K562 (cell line): Measurements from ENCODE around the gene WDR55. TPM values are rescaled to one million over a fixed set of nuclear protein-coding genes. Genes with fewer than 3 reads are reported as not detected.

Source experiments
- ATAC-seq: fragments of 200-7000 bp; cut with Tn5 transposase; 3 replicates; pipeline ENCODE4 v1.9.1; 2020; ENCODE audit warnings: moderate library complexity
- Bru-seq: library from RNA; stranded (reverse); fragments of 400-500 nt; gene quantifications from one replicate; lab custom pipeline; 2021; lab: Mats Ljungman, UMichigan
- BruChase-seq, 2 experiments: library from RNA; stranded (reverse); fragments of 400-500 nt; gene quantifications; one replicate each; lab custom pipeline; 2021; lab: Mats Ljungman, UMichigan
- BruUV-seq: library from RNA; stranded (reverse); fragments of 400-500 nt; replicated peaks from 2 replicates; lab custom pipeline; 2021; lab: Mats Ljungman, UMichigan
- CTCF ChIA-PET: fragments of 300-600 bp; formaldehyde crosslinking; extraction: SDS; loops from one replicate; lab custom pipeline; 2021; ENCODE audit warnings: low intra/inter-chr PET ratio; lab: Yijun Ruan, JAX
- POLR2A ChIA-PET: fragments of 300-600, 350-650 bp; sonication (Branson Sonifier 250); formaldehyde crosslinking; extraction: SDS; loops from one replicate; lab custom pipeline; 2021; ENCODE audit warnings: antibody characterized with exemption, inconsistent platforms; lab: Yijun Ruan, JAX
- DNase-seq, 4 experiments: peaks; one replicate each; pipeline versions ENCODE4 v3.0.0 to v3.0.0-alpha.2; 2011 to 2018; ENCODE audit warnings: low spot score in 3 of 4, mixed read lengths in 3 of 4; ENCODE audit errors: extremely low read depth in 1 of 4
- FAIRE-seq: peaks from 2 replicates; lab custom pipeline; 2011; peaks lifted over from hg19 to GRCh38; lab: Jason Lieb, UNC
- H2AFZ ChIP-seq: 2 replicates; pipeline ENCODE4 v1.6.0; 2011; ENCODE audit warnings: low read depth, low read length, control low read depth, inconsistent platforms
- H3K27ac ChIP-seq: fragments of 200-600 bp; 3 replicates; pipeline ENCODE4 v1.8.0; 2011; ENCODE audit warnings: low read depth, mild to moderate bottlenecking, control low read depth, inconsistent platforms, low read length, moderate library complexity, mixed read lengths; ENCODE audit errors: extremely low read depth
- H3K27me3 ChIP-seq, 2 experiments: fragments of 300-600 bp in 1 of 2; 2 replicates in 1 of 2; 3 replicates in 1 of 2; pipeline versions ENCODE4 v1.6.0 to v1.8.0; 2011; ENCODE audit warnings: inconsistent platforms in 2 of 2, low read length in 2 of 2, mild to moderate bottlenecking in 1 of 2, mixed read lengths in 1 of 2, moderate library complexity in 1 of 2; ENCODE audit not compliant: control insufficient read depth in 2 of 2, insufficient read depth in 2 of 2
- H3K36me3 ChIP-seq: fragments of 300-600 bp; 3 replicates; pipeline ENCODE4 v1.8.0; 2011; ENCODE audit warnings: mild to moderate bottlenecking, low read length, inconsistent platforms; ENCODE audit not compliant: control insufficient read depth, insufficient read depth
- H3K4me1 ChIP-seq, 2 experiments: fragments of 200-600 bp in 1 of 2; replicated peaks in 1 of 2; 2 replicates in 1 of 2; 3 replicates in 1 of 2; pipeline versions ENCODE4 v1.5.1 to v1.8.0; 2011; ENCODE audit warnings: inconsistent platforms in 2 of 2, low read length in 2 of 2, mild to moderate bottlenecking in 1 of 2, mixed read lengths in 1 of 2, moderate library complexity in 1 of 2; ENCODE audit not compliant: control insufficient read depth in 2 of 2, insufficient read depth in 2 of 2
- H3K4me2 ChIP-seq: 2 replicates; pipeline ENCODE4 v1.6.1; 2011; ENCODE audit warnings: low read length, control low read depth, inconsistent platforms, mixed read lengths; ENCODE audit not compliant: insufficient read depth
- H3K4me3 ChIP-seq: fragments of 200-600 bp; sonication (generic), shearing (Covaris generic); 2 replicates; pipeline ENCODE4 v1.5.1; 2016; ENCODE audit warnings: control low read depth, inconsistent platforms
- H3K79me2 ChIP-seq: fragments of 200-600 bp; 3 replicates; pipeline ENCODE4 v1.8.0; 2011; ENCODE audit warnings: low read length, inconsistent platforms; ENCODE audit not compliant: control insufficient read depth, insufficient read depth
- H3K9ac ChIP-seq, 2 experiments: 2 replicates each; pipeline versions ENCODE4 v1.6.0 to v1.6.1; 2011; ENCODE audit warnings: low read depth in 2 of 2, low read length in 2 of 2, control low read depth in 1 of 2, inconsistent platforms in 1 of 2, mild to moderate bottlenecking in 1 of 2, mixed read lengths in 1 of 2; ENCODE audit not compliant: insufficient read depth in 1 of 2
- H3K9me1 ChIP-seq: one replicate; pipeline ENCODE4 v1.6.0; 2011; ENCODE audit warnings: inconsistent platforms, mild to moderate bottlenecking, low read length, moderate library complexity; ENCODE audit not compliant: control insufficient read depth, insufficient read depth
- H3K9me3 ChIP-seq: replicated peaks from 2 replicates; pipeline ENCODE4 v1.5.1; 2011; ENCODE audit warnings: low read depth, low read length, inconsistent platforms; ENCODE audit not compliant: control insufficient read depth, insufficient read depth
- H4K20me1 ChIP-seq: replicated peaks from 2 replicates; pipeline ENCODE4 v1.6.1; 2011; ENCODE audit warnings: low read length, inconsistent platforms, mixed read lengths; ENCODE audit not compliant: control insufficient read depth, insufficient read depth
- HDAC1 ChIP-seq, 2 experiments: fragments of 450-650 bp; IDR thresholded peaks; 2 replicates each; pipeline ENCODE4 v1.6.1; 2016 to 2017; ENCODE audit warnings: inconsistent platforms in 1 of 2, mild to moderate bottlenecking in 1 of 2, moderate library complexity in 1 of 2
- HDGF ChIP-seq: fragments of 450-650 bp; IDR thresholded peaks from 2 replicates; pipeline ENCODE4 v1.6.1; 2016
- LCOR ChIP-seq: sonication (generic); formaldehyde crosslinking; IDR thresholded peaks from 2 replicates; pipeline ENCODE4 v1.8.0; 2022; ENCODE audit warnings: mild to moderate bottlenecking, missing genetic modification reagents
- NR2C2 ChIP-seq, 2 experiments: fragments of 200-800 bp in 1 of 2; sonication (Bioruptor generic) in 1 of 2; sonication (generic) in 1 of 2; formaldehyde crosslinking in 1 of 2; IDR thresholded peaks; 2 replicates each; pipeline versions ENCODE4 v1.6.1 to v1.8.0; 2016 to 2022; ENCODE audit warnings: mild to moderate bottlenecking in 1 of 2, missing compliant biosample characterization in 1 of 2, missing genetic modification characterization in 1 of 2, missing genetic modification reagents in 1 of 2
- PTRF ChIP-seq: fragments of 450-650 bp; IDR thresholded peaks from 2 replicates; pipeline ENCODE4 v1.6.1; 2016; ENCODE audit warnings: mild to moderate bottlenecking, missing genetic modification characterization, missing compliant biosample characterization
- RFX7 ChIP-seq: fragments of 250-450 bp; sonication (Bioruptor Pico); IDR thresholded peaks from 2 replicates; pipeline ENCODE4 v1.5.1; 2021; ENCODE audit warnings: mild to moderate bottlenecking
- RUNX1 ChIP-seq: sonication (generic); IDR thresholded peaks from 2 replicates; pipeline ENCODE4 v1.6.1; 2016; ENCODE audit warnings: antibody characterized with exemption, low read depth
- TOE1 ChIP-seq, 2 experiments: fragments of 450-650 bp in 1 of 2; sonication (generic) in 1 of 2; formaldehyde crosslinking in 1 of 2; IDR thresholded peaks; 2 replicates each; pipeline versions ENCODE4 v1.7.1 to v1.8.0; 2016 to 2022; ENCODE audit warnings: borderline replicate concordance in 2 of 2, mild to moderate bottlenecking in 2 of 2, antibody characterized with exemption in 1 of 2, inconsistent platforms in 1 of 2, low read depth in 1 of 2, missing genetic modification reagents in 1 of 2, moderate library complexity in 1 of 2
- ZBTB17 ChIP-seq: fragments of 450-650 bp; formaldehyde crosslinking; IDR thresholded peaks from 2 replicates; pipeline ENCODE4 v1.4.0; 2020; ENCODE audit warnings: mild to moderate bottlenecking
- ZNF639 ChIP-seq, 2 experiments: fragments of 200-800 bp in 1 of 2; sonication (Bioruptor generic) in 1 of 2; sonication (generic) in 1 of 2; formaldehyde crosslinking in 1 of 2; IDR thresholded peaks in 1 of 2; conservative IDR thresholded peaks in 1 of 2; 2 replicates each; pipeline versions ENCODE4 v1.5.0 to v1.6.1; 2016 to 2020; ENCODE audit warnings: missing compliant biosample characterization in 1 of 2, missing genetic modification characterization in 1 of 2, missing genetic modification reagents in 1 of 2
- ZNF785 ChIP-seq: fragments of 250-450 bp; sonication (Bioruptor Pico); IDR thresholded peaks from 2 replicates; pipeline ENCODE4 v1.4.0; 2020; ENCODE audit warnings: mild to moderate bottlenecking
- WGBS: fragments of 100-300 bp; shearing (Covaris generic); methylation state at CpG from one replicate; pipeline ENCODE4 v1.1.6; 2016; ENCODE audit warnings: low coverage, mixed read lengths; ENCODE audit not compliant: insufficient coverage; ENCODE audit errors: missing lambda C conversion rate; 5-methylcytosine and 5-hydroxymethylcytosine counted together
- in situ Hi-C: fragments of 300-500 bp; cut with MboI; formaldehyde crosslinking; loops from 4 replicates; pipeline ENCODE4 v1.15.0; 2018; ENCODE audit warnings: inconsistent platforms, mixed read lengths
- intact Hi-C: fragments of 100-400 bp; cut with micrococcal nuclease; formaldehyde crosslinking; loops from 2 replicates; pipeline ENCODE4 v1.14.2; 2022
- long read RNA-seq, 3 experiments: library from polyadenylated mRNA in 2 of 3; library from RNA in 1 of 3; unstranded in 2 of 3; stranded (forward) in 1 of 3; transcript quantifications; one replicate each; pipeline ENCODE4 v2.0.0, GENCODE V29; 2019 to 2022
- polyA minus RNA-seq, 3 experiments: library from RNA; depleted of rRNA, polyadenylated mRNA; stranded (reverse); fragments of >200 nt; gene quantifications; 2 replicates each; pipeline ENCODE4 v1.2.3, GENCODE V29; 2011
- polyA plus RNA-seq, 8 experiments: library from polyadenylated mRNA; depleted of rRNA in 4 of 8; stranded (reverse) in 5 of 8; unstranded in 3 of 8; fragments of >200 nt; fragmentation: Nextera tagmentation in 2 of 8; fragmentation: Illumina TruSeq in 1 of 8; extraction: Ambion mirVana in 2 of 8; extraction: Trizol in 1 of 8; gene quantifications; 2 replicates each; pipeline versions ENCODE4 v1.2.1 to v1.2.3, GENCODE V29; 2011 to 2014; ENCODE audit warnings: inconsistent platforms in 1 of 8, missing spikeins in 1 of 8
- total RNA-seq, 7 experiments: library from RNA; depleted of rRNA in 6 of 7; stranded (reverse); fragments of >200 nt in 6 of 7; fragmentation: Illumina TruSeq in 2 of 7; extraction: Trizol in 2 of 7; gene quantifications; 2 replicates each; pipeline versions ENCODE4 v1.2.1 to v1.2.3, GENCODE V29; 2011 to 2021; ENCODE audit warnings: low replicate concordance in 1 of 7

The WDR55 gene
- total RNA-seq (2011; cell fraction: chromatin; rRNA removed; ENCODE audit: low replicate concordance), result 99.1 and 166 TPM in 2 replicates
- 88.7 and 109 TPM in 2 replicates for total RNA-seq (2011; cell fraction: nucleolus; rRNA removed)
- 85.1 and 87.8 TPM in 2 replicates for total RNA-seq (2011; cell fraction: nucleoplasm; rRNA removed)
- 24.9 and 27.3 TPM in 2 replicates for total RNA-seq (2014; rRNA removed)
- total RNA-seq (2014; rRNA removed; fragmentation: Illumina TruSeq; extraction: Trizol), result 20.5 and 21.8 TPM in 2 replicates
- 29.3 and 30.0 TPM in 2 replicates for total RNA-seq (2015; rRNA removed; fragmentation: Illumina TruSeq; extraction: Trizol)
- 35.3 and 36.1 TPM in 2 replicates for total RNA-seq (2021)
- 37.4 and 44.8 TPM in 2 replicates for polyA plus RNA-seq (2011; rRNA removed)
- polyA plus RNA-seq (2011; cell fraction: cytosol; rRNA removed), result 39.9 and 55.5 TPM in 2 replicates
- polyA plus RNA-seq (2011; cell fraction: nucleus; rRNA removed), result 68.1 and 108 TPM in 2 replicates
- 24.9 and 28.0 TPM in 2 replicates for polyA plus RNA-seq (2012)
- 35.1 and 39.0 TPM in 2 replicates for polyA plus RNA-seq (2014; fragmentation: Illumina TruSeq; extraction: Trizol)
- polyA plus RNA-seq (2014; fragmentation: Nextera tagmentation; extraction: Ambion mirVana), result 1 to 10 TPM; 5.2 to 6.6 TPM
- 44.1 and 45.0 TPM in 2 replicates for polyA plus RNA-seq (2014; rRNA removed)
- 22.7 and 29.5 TPM in 2 replicates for polyA minus RNA-seq (2011; rRNA and poly(A)+ RNA removed)
- polyA minus RNA-seq (2011; cell fraction: cytosol; rRNA and poly(A)+ RNA removed), result 12.7 and 20.9 TPM in 2 replicates
- polyA minus RNA-seq (2011; cell fraction: nucleus; rRNA and poly(A)+ RNA removed), result 24.0 and 28.4 TPM in 2 replicates
- percentile 91 among the genes with signal in this experiment for Bru-seq, nascent RNA
- BruChase-seq, experiment 1, labeled RNA remaining after a 2-hour chase, result percentile 89 among the genes with signal in this experiment
- percentile 89 among the genes with signal in this experiment for BruChase-seq, experiment 2, labeled RNA remaining after a 6-hour chase
- long read RNA-seq, experiment 1, full-length matches to known transcripts, result 130 of 245 reads
- long read RNA-seq, experiment 1, partial matches to known transcripts, result 34 of 245 reads
- long read RNA-seq, experiment 1, other reads (novel, unspliced or antisense), result 81 of 245 reads
- long read RNA-seq, experiment 2, full-length matches to known transcripts, result 11 of 52 reads
- long read RNA-seq, experiment 2, partial matches to known transcripts, result 9 of 52 reads
- long read RNA-seq, experiment 2, other reads (novel, unspliced or antisense), result 32 of 52 reads
- long read RNA-seq, experiment 3, full-length matches to known transcripts, result 15 of 39 reads
- long read RNA-seq, experiment 3, partial matches to known transcripts, result 2 of 39 reads
- long read RNA-seq, experiment 3, other reads (novel, unspliced or antisense), result 22 of 39 reads

GRCh38 chr5:140664359-140665119 is at the start of gene WDR55:
Gene WDR55 (plus strand): TSS chr5:140664904. CDS start chr5:140664913, 9 bp downstream.
- Histone ChIP-seq H4K20me1 (0 out of 2 replicates have a peak, but pooled peaks cover 3% of the 10 kb centered on the region), H3K9ac (peak within 1 kb of the TSS; percentile 76 to 93), H3K9me3 (no peaks in the 10 kb centered on the region), H3K4me1 (peaks cover 10 to 14% of the 10 kb centered on the region in 2 experiments; a peak in 4 of 5 replicates), H2AFZ (peak within 1 kb of the TSS; percentile 97), H3K9me1 (no peaks in the 10 kb centered on the region), H3K79me2 (peaks cover 36% of the 10 kb centered on the region), H3K4me2 (peak within 1 kb of the TSS; percentile 96), H3K27ac (peak within 1 kb of the TSS; percentile 91), H3K36me3 (peaks cover 72% of the 10 kb centered on the region), H3K27me3 (no peaks in the 10 kb centered on the region), H3K4me3 (peak within 1 kb of the TSS; percentile 92)
- in situ Hi-C loops (no loop called here), intact Hi-C loops (loop anchor here (1.0 to 2.0 kb wide), 5 partner anchors 18 to 264 kb away; partner anchors contain the start of genes ANKHD1, HARS1, HARS2 and IK)
- under 1% methylated on average over 49 of the region's 54 CpGs for WGBS
- POLR2A ChIA-PET, result interaction anchor here (0.5 to 3.2 kb wide), 16 partner anchors 9 to 1280 kb away, joined by 3 to 17 read pairs (median 4); partner anchors contain the start of genes DND1, EIF4EBP3, IK and NDUFA2
- BruUV-seq, result TSS peak; percentile 94
- ATAC-seq (peak; percentile 98), FAIRE-seq (peak; percentile 97), DNase-seq (peak; percentile 92 to 98 (median 94))
- CTCF ChIA-PET, result interaction anchor here (0.6 kb wide), 1 partner anchor 18 kb away, joined by 3 read pairs; no protein-coding TSS in a partner anchor
- TF ChIP-seq ZNF785 (no peak), LCOR (CRISPR knock-in tag) (peak; percentile 12; the same call in 1 of the 2 replicates), RUNX1 (peak; percentile 35; the same call in 1 of the 2 replicates), HDGF (no peak), ZBTB17 (CRISPR knock-in tag) (peak; percentile 51; the same call in 1 of the 2 replicates), HDAC1 (IDR thresholded peaks at IDR 0.05) (peak in 1 of 2 experiments; percentile 92; a peak in 2 of 4 replicates), ZNF639 (CRISPR knock-in tag; conservative IDR thresholded peaks at IDR 0.05 in 1 of 2, IDR thresholded peaks at IDR 0.05 in 1 of 2) (0 out of 4 replicates have a peak, but pooled peaks of 1 of the 2 experiments have one; percentile 51), PTRF (tag) (no peak), NR2C2 (CRISPR knock-in tag; IDR thresholded peaks at IDR 0.05) (peak; percentile 67), NR2C2 (tag; IDR thresholded peaks at IDR 0.05) (peak; percentile 83), TOE1 (IDR thresholded peaks at IDR 0.05; ENCODE audit: borderline replicate concordance) (no peak; the same call in 1 of the 2 replicates), TOE1 (CRISPR knock-in tag; IDR thresholded peaks at IDR 0.05; ENCODE audit: borderline replicate concordance, low read depth) (0 out of 2 replicates have a peak, but pooled peaks have one; percentile 28), RFX7 (no peak)
